BLaER1 treated with 17β-estradiol and CSF1 and Interleukin-3, amounts not matched to agents 10 nM and 100 nM (cell line): ENCODE measurements around the gene AUTS2.

ENCODE experiments used
- H3K27ac ChIP-seq, 11 experiments: shearing (Covaris generic); formaldehyde crosslinking; 2 replicates each; pipeline ENCODE4 v1.8.1; 2022
- H3K27me3 ChIP-seq, 11 experiments: shearing (Covaris generic); formaldehyde crosslinking; 2 replicates each; pipeline ENCODE4 v1.8.1; 2022
- H3K36me3 ChIP-seq, 11 experiments: shearing (Covaris generic); formaldehyde crosslinking; 2 replicates each; pipeline ENCODE4 v1.8.1; 2022
- H3K4me1 ChIP-seq, 10 experiments: shearing (Covaris generic); formaldehyde crosslinking; 2 replicates each; pipeline ENCODE4 v1.8.1; 2022
- H3K4me2 ChIP-seq, 11 experiments: shearing (Covaris generic); formaldehyde crosslinking; 2 replicates each; pipeline ENCODE4 v1.8.1; 2022
- H3K4me3 ChIP-seq, 10 experiments: shearing (Covaris generic); formaldehyde crosslinking; 2 replicates each; pipeline ENCODE4 v1.8.1; 2022
- H3K9ac ChIP-seq, 11 experiments: shearing (Covaris generic); formaldehyde crosslinking; 2 replicates each; pipeline ENCODE4 v1.8.1; 2022
- H3K9me3 ChIP-seq, 11 experiments: shearing (Covaris generic); formaldehyde crosslinking; replicated peaks in 1 of 11; 2 replicates each; pipeline ENCODE4 v1.8.1; 2022
- H4K20me1 ChIP-seq, 11 experiments: shearing (Covaris generic); formaldehyde crosslinking; 2 replicates each; pipeline ENCODE4 v1.8.1; 2022
- Cebpa-rat ChIP-seq, 11 experiments: shearing (Covaris generic); IDR thresholded peaks; 2 replicates each; pipeline ENCODE4 v1.8.1; 2022

The AUTS2 gene

DNA sequence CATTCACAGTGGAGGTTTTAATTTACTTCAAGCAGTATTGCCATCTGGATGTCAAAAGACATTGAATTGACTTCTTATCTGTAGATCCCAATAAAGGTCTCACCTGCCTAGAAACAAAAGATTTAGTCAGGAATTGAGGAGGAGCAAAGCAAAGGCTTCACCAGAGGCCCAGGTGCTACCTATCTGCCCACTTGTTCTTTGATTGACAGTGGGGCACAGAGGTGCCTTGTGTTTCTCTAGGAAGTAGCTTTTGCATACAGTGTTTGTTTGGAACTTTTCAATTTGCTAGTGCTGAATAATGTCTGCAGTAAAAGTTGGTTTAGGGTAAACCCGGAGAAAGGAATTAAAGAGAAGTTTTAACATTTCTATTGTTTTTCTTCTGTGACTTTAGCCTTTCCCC, 40.4 kb downstream of the AUTS2 start:
- Histone ChIP-seq H3K27ac (no peak overlapping the region), H3K27me3 (no peaks in the 10 kb centered on the region), H3K4me3 (no peak overlapping the region), H3K4me2 (no peak overlapping the region), H3K4me1 (peaks cover 1 to 31% (median 17%) of the 10 kb centered on the region in 10 experiments; a peak in 15 of 20 replicates), H4K20me1 (peaks cover 0 to 96% (median 65%) of the 10 kb centered on the region in 11 experiments; a peak in 15 of 22 replicates), H3K9ac (no peak overlapping the region), H3K9me3 (peaks cover 0 to 3% (median 0%) of the 10 kb centered on the region in 11 experiments; a peak in 1 of 22 replicates), H3K36me3 (peaks cover 0 to 11% (median 0%) of the 10 kb centered on the region in 11 experiments; a peak in 2 of 22 replicates)
- no peak for TF ChIP-seq Cebpa-rat (IDR thresholded peaks at IDR 0.05)

- peaks cover 0 to 3% (median 0%) of the 10 kb centered on the region in 11 experiments; a peak in 1 of 22 replicates for H3K9me3 ChIP-seq
- no peak overlapping the region for H3K4me3 ChIP-seq
- H3K9ac ChIP-seq, result no peak overlapping the region
- H4K20me1 ChIP-seq, result peaks cover 0 to 97% (median 72%) of the 10 kb centered on the region in 11 experiments; a peak in 15 of 22 replicates
- H3K27me3 ChIP-seq, result no peaks in the 10 kb centered on the region
- TF ChIP-seq Cebpa-rat (IDR thresholded peaks at IDR 0.05), result no peak
- peaks cover 0 to 11% (median 0%) of the 10 kb centered on the region in 11 experiments; a peak in 2 of 22 replicates for H3K36me3 ChIP-seq
- no peak overlapping the region for H3K27ac ChIP-seq
- peak overlapping the region in 3 of 11 experiments; percentile 1 to 31 (median 13); a peak in 4 of 22 replicates for H3K4me2 ChIP-seq
- peaks cover 4 to 44% (median 27%) of the 10 kb centered on the region in 10 experiments; a peak in 17 of 20 replicates for H3K4me1 ChIP-seq
Measured at GRCh38 chr7:69640216-69640615, 41.9 kb downstream of the AUTS2 start.

- Histone ChIP-seq H3K9me3 (0 out of 22 replicates have a peak, but pooled peaks cover 0 to 2% (median 0%) of the 10 kb centered on the region in 11 experiments), H3K4me3 (no peak overlapping the region), H4K20me1 (peaks cover 0 to 97% (median 71%) of the 10 kb centered on the region in 11 experiments; a peak in 14 of 22 replicates), H3K27me3 (no peaks in the 10 kb centered on the region), H3K27ac (no peak overlapping the region), H3K9ac (no peak overlapping the region), H3K4me1 (peaks cover 4 to 53% (median 35%) of the 10 kb centered on the region in 10 experiments; a peak in 18 of 20 replicates), H3K4me2 (peak overlapping the region in 7 of 11 experiments; percentile 1 to 38 (median 9); a peak in 9 of 22 replicates), H3K36me3 (peaks cover 0 to 8% (median 0%) of the 10 kb centered on the region in 11 experiments; a peak in 1 of 22 replicates)
- no peak for TF ChIP-seq Cebpa-rat (IDR thresholded peaks at IDR 0.05)
Measured at GRCh38 chr7:69640925-69641594, 42.8 kb downstream of the AUTS2 start.

DNA sequence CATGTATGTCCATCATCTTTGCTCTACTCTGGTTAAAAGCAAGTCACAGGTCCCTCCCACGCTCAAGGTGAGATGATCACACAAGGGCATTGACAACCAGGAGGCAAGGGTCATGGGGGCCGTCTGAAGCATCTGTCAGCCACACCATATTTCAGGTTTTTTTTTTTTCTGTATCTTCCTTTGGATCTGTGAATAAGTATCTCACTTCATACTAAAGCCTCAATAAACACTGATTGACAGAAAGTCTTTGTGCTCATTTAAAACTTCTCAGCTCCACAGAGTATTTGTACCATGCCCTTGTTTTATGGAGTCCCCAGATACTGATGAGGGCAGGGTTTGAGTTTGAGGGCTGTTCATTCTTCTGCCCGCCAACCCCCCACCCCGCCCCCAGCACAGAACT, 45.0 kb downstream of the AUTS2 start:
- no peak overlapping the region for H3K4me3 ChIP-seq
- H4K20me1 ChIP-seq, result peaks cover 0 to 86% (median 60%) of the 10 kb centered on the region in 11 experiments; a peak in 14 of 22 replicates
- H3K27me3 ChIP-seq, result no peaks in the 10 kb centered on the region
- H3K9ac ChIP-seq, result no peak overlapping the region
- no peak overlapping the region for H3K27ac ChIP-seq
- no peak for TF ChIP-seq Cebpa-rat (IDR thresholded peaks at IDR 0.05)
- no peaks in the 10 kb centered on the region for H3K9me3 ChIP-seq
- 0 out of 22 replicates have a peak, but pooled peaks cover 0 to 4% (median 0%) of the 10 kb centered on the region in 11 experiments for H3K36me3 ChIP-seq
- H3K4me1 ChIP-seq, result peaks cover 10 to 73% (median 47%) of the 10 kb centered on the region in 10 experiments; a peak in 19 of 20 replicates
- H3K4me2 ChIP-seq, result no peak overlapping the region

DNA sequence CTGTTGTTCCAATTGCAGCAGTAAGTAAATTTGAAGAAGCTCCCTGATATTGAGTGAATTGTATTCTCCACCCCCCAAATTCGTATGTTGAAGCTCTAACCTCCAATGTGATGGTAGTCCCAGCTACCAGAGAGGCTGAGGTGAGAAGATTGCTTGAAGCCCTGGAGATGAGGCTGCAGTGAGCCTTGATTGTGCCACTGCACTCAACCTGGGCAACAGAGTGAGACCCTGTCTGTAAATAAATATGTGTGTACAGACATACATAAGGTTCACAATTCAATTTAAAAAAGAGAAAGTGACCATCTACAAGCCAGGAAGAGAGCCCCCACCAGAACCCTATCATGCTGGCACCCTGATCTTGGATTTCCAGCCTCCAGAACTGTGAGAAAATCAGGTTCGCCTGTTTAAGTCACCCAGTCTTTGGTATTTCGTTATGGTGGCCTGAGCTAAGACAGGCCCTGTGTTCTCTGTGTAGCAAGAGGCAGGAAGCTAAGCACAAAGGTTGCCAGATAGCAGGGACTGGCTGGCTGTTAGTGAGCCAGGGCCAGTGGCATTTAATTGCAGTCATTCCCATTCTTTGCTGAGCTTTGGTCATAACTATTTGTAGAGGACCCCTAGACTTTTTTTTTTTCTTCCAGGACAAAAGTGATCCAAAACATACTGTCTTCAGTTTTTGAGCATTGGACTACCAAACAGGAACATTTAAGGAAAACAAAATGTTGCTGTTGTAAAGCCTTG, 45.6 kb downstream of the AUTS2 start:
- Histone ChIP-seq H4K20me1 (peaks cover 0 to 86% (median 60%) of the 10 kb centered on the region in 11 experiments; a peak in 14 of 22 replicates), H3K9me3 (no peaks in the 10 kb centered on the region)

GRCh38 chr7:69645683-69646082, 47.4 kb downstream of the AUTS2 start:
- Histone ChIP-seq H3K4me2 (peak overlapping the region in 9 of 11 experiments; percentile 16 to 69 (median 47); a peak in 15 of 22 replicates), H3K27ac (peak overlapping the region in 3 of 11 experiments; percentile 16 to 61 (median 61); a peak in 1 of 22 replicates)

More for the DNA sequence above, 45.6 kb downstream of the AUTS2 start:
- TF ChIP-seq Cebpa-rat (IDR thresholded peaks at IDR 0.05), result no peak
- no peak overlapping the region for H3K27ac ChIP-seq
- 0 out of 22 replicates have a peak, but pooled peaks cover 0 to 4% (median 0%) of the 10 kb centered on the region in 11 experiments for H3K36me3 ChIP-seq
- peaks cover 10 to 79% (median 49%) of the 10 kb centered on the region in 10 experiments; a peak in 19 of 20 replicates for H3K4me1 ChIP-seq
- H3K4me3 ChIP-seq, result no peak overlapping the region
- peak overlapping the region in 2 of 11 experiments; percentile 17 to 25; a peak in 2 of 22 replicates for H3K4me2 ChIP-seq
- H3K9ac ChIP-seq, result no peak overlapping the region
- no peaks in the 10 kb centered on the region for H3K27me3 ChIP-seq

DNA sequence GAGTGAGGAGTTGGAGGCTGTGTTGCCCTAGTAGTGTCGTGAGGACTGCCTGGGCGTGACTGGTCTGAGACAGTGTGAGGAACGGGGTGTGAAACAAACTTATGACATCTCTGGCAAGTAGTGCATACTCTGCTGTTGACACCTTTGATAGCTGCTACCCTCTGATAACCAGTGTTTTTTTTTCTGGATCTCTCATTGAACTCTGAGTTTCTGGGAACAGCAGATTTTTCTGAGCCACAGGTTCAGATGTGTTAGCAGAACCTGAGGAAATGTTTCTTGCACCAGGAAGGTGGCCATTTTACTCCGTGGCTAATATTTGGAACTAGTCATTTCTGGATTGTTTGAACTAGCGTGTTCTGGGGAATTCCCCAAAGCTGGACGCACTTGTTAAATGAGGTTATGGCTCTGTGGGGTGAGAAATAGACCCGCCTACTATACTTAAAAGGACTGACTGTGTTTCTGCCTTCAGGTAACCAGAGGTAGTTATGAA, 52.9 kb downstream of the AUTS2 start:
- H3K4me3 ChIP-seq, result no peak overlapping the region
- no peak for TF ChIP-seq Cebpa-rat (IDR thresholded peaks at IDR 0.05)
- H4K20me1 ChIP-seq, result peaks cover 0 to 89% (median 73%) of the 10 kb centered on the region in 11 experiments; a peak in 11 of 22 replicates
- no peak overlapping the region for H3K9ac ChIP-seq
- H3K27me3 ChIP-seq, result no peaks in the 10 kb centered on the region
- no peak overlapping the region for H3K27ac ChIP-seq
- no peaks in the 10 kb centered on the region for H3K9me3 ChIP-seq
- peaks cover 43 to 79% (median 69%) of the 10 kb centered on the region in 10 experiments for H3K4me1 ChIP-seq
- H3K36me3 ChIP-seq, result no peaks in the 10 kb centered on the region
- H3K4me2 ChIP-seq, result 0 out of 22 replicates have a peak overlapping the region, but pooled peaks of 1 of the 11 experiments have one; percentile 8

More at GRCh38 chr7:69645683-69646082, 47.4 kb downstream of the AUTS2 start:
- H3K36me3 ChIP-seq, result 0 out of 22 replicates have a peak, but pooled peaks cover 0 to 4% (median 0%) of the 10 kb centered on the region in 11 experiments
- H3K27me3 ChIP-seq, result no peaks in the 10 kb centered on the region
- H3K9ac ChIP-seq, result peak overlapping the region in 1 of 11 experiments; percentile 15; a peak in 1 of 22 replicates
- H3K4me1 ChIP-seq, result peaks cover 13 to 82% (median 59%) of the 10 kb centered on the region in 10 experiments; a peak in 19 of 20 replicates
- peaks cover 0 to 85% (median 62%) of the 10 kb centered on the region in 11 experiments; a peak in 13 of 22 replicates for H4K20me1 ChIP-seq
- no peaks in the 10 kb centered on the region for H3K9me3 ChIP-seq
- TF ChIP-seq Cebpa-rat (IDR thresholded peaks at IDR 0.05), result no peak
- no peak overlapping the region for H3K4me3 ChIP-seq
